ENCODE measurements around the gene MTFP1.
"Not testable (repeated sequence)": the region's sequence is repeated elsewhere in the genome, so short reads cannot be mapped to it uniquely, and the experiment has no call there.

Gene MTFP1

DNA sequence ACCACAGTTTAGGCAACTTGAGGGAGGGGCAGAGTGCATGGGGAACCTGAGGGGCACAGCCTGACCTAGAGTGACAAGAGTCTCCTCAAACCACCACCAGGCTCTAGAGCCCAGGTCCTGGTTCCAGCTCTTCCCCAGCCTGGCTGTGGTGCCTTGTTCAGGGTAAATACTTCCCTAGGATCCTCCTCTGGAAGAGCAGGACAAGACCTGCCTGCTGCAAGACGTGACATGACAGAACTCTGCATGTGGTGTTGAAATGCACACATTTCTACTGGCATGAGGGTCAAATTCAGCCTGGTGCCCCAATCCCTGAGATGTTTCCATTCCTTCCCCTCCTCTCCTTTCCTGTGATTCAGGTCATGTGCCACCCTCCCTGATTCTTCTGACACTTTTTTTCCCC is 25.4 kb upstream of the MTFP1 start:
- Histone ChIP-seq H3K4me2 (ENCODE audit: insufficient read depth, low read length) (0 out of 2 replicates have a peak overlapping the region, but pooled peaks have one; percentile 18), H3K36me3 (ENCODE audit: insufficient read depth, low read length) (peaks cover 38% of the 10 kb centered on the region), H3K9me3 (ENCODE audit: insufficient read depth, low read length, severe bottlenecking) (no peaks in the 10 kb centered on the region), H3K79me2 (ENCODE audit: insufficient read depth, low read length) (peaks cover 64% of the 10 kb centered on the region), H3K9ac (ENCODE audit: low read depth, low read length) (no peak overlapping the region), H3K4me1 (ENCODE audit: insufficient read depth, low read length) (peaks cover 41% of the 10 kb centered on the region), H3K4me3 (ENCODE audit: low read depth in 1 of 2, low read length in 2 of 2) (no peak overlapping the region), H3K27ac (ENCODE audit: low read length) (peak overlapping the region; percentile 30), H2AFZ (ENCODE audit: low read depth, low read length) (no peak overlapping the region), H4K20me1 (ENCODE audit: insufficient read depth, low read length) (peaks cover 29% of the 10 kb centered on the region), H3K27me3 (ENCODE audit: insufficient read depth, low read length, poor library complexity) (no peaks in the 10 kb centered on the region)
- DNase-seq (no peak), ATAC-seq (ENCODE audit: insufficient read depth, low read depth) (no peak)
- no peak for TF ChIP-seq EZH2 (IDR thresholded peaks at IDR 0.05; ENCODE audit: borderline replicate concordance, low read depth, low read length, severe bottlenecking)
- TF ChIP-seq, protein P1, sequence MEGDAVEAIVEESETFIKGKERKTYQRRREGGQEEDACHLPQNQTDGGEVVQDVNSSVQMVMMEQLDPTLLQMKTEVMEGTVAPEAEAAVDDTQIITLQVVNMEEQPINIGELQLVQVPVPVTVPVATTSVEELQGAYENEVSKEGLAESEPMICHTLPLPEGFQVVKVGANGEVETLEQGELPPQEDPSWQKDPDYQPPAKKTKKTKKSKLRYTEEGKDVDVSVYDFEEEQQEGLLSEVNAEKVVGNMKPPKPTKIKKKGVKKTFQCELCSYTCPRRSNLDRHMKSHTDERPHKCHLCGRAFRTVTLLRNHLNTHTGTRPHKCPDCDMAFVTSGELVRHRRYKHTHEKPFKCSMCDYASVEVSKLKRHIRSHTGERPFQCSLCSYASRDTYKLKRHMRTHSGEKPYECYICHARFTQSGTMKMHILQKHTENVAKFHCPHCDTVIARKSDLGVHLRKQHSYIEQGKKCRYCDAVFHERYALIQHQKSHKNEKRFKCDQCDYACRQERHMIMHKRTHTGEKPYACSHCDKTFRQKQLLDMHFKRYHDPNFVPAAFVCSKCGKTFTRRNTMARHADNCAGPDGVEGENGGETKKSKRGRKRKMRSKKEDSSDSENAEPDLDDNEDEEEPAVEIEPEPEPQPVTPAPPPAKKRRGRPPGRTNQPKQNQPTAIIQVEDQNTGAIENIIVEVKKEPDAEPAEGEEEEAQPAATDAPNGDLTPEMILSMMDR (IDR thresholded peaks at IDR 0.05; ENCODE audit: borderline replicate concordance, extremely low read depth, low read length, poor library complexity, severe bottlenecking), result no peak

DNA sequence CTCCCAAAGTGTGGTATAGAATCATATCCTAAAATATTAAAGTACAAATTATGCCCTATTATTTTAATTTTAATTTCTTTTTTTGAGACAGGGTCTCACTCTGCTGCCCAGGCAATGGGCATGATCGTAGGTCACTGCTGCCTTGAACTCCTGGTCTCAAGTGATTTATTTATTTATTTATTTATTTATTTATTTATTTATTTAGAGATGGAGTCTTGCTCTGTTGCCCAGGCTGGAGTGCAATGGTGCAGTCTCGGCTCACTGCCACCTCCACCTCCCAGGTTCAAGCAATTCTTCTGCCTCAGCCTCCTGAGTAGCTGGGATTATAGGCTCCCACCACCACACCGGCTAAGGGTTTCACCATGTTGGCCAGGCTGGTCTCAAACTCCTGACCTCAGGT is 24.5 kb upstream of the MTFP1 start:
- H4K20me1 ChIP-seq (ENCODE audit: insufficient read depth, low read length), result peaks cover 35% of the 10 kb centered on the region
- H3K9ac ChIP-seq (ENCODE audit: low read depth, low read length); DNase-seq; H2AFZ ChIP-seq (ENCODE audit: low read depth, low read length); ATAC-seq (ENCODE audit: insufficient read depth, low read depth); H3K9me3 ChIP-seq (ENCODE audit: insufficient read depth, low read length, severe bottlenecking); H3K4me3 ChIP-seq (ENCODE audit: low read depth in 1 of 2, low read length in 2 of 2); H3K4me2 ChIP-seq (ENCODE audit: insufficient read depth, low read length); H3K27me3 ChIP-seq (ENCODE audit: insufficient read depth, low read length, poor library complexity); H3K27ac ChIP-seq (ENCODE audit: low read length): not testable (repeated sequence)
- H3K4me1 ChIP-seq (ENCODE audit: insufficient read depth, low read length), result peaks cover 38% of the 10 kb centered on the region
- peaks cover 47% of the 10 kb centered on the region for H3K36me3 ChIP-seq (ENCODE audit: insufficient read depth, low read length)
- H3K79me2 ChIP-seq (ENCODE audit: insufficient read depth, low read length), result peaks cover 67% of the 10 kb centered on the region

DNA sequence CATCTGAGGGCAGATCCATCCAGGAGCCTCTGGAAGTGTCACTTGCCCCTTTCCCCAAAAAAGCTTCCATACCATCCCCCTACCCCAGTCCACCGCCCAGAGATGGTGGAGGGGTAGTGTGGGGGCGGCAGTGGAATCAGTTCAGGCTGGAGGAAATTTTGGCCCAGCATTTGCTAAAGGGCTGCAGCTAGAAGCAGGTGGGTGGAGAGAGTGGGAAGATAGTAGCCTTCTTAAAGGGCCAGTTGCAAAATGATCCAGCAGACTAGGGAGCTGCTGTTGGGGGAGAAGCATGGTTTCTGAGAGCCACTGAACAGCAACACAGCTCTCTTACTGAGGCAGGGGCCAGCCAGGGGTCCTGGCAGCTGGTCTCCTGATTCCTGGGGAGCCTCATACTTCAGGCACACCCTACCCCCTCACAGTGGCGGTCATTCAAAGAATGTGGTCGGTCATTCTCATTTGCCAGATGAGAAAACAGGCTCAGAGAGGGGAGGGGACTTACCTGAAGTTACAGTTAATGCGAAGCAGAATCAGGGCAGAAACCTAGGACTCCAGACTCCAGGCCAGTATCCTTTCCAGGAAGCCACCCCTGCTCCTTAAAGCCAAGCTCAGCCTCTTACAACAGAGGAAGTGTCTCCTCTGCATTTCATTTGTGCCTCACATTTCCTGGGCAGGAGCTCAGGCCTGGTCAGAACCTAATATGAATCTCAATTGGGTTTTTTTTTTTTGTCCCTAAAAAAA is 23.4 kb upstream of the MTFP1 start:
- Histone ChIP-seq H3K27ac (ENCODE audit: low read length) (no peak overlapping the region), H3K9ac (ENCODE audit: low read depth, low read length) (no peak overlapping the region), H3K79me2 (ENCODE audit: insufficient read depth, low read length) (peaks cover 55% of the 10 kb centered on the region), H3K9me3 (ENCODE audit: insufficient read depth, low read length, severe bottlenecking) (no peaks in the 10 kb centered on the region), H3K36me3 (ENCODE audit: insufficient read depth, low read length) (peaks cover 58% of the 10 kb centered on the region), H3K4me3 (ENCODE audit: low read depth in 1 of 2, low read length in 2 of 2) (no peak overlapping the region), H4K20me1 (ENCODE audit: insufficient read depth, low read length) (peaks cover 35% of the 10 kb centered on the region), H3K27me3 (ENCODE audit: insufficient read depth, low read length, poor library complexity) (no peaks in the 10 kb centered on the region), H2AFZ (ENCODE audit: low read depth, low read length) (no peak overlapping the region), H3K4me1 (ENCODE audit: insufficient read depth, low read length) (peaks cover 30% of the 10 kb centered on the region), H3K4me2 (ENCODE audit: insufficient read depth, low read length) (no peak overlapping the region)
- ATAC-seq (ENCODE audit: insufficient read depth, low read depth) (no peak), DNase-seq (no peak)
- TF ChIP-seq, protein P1 (IDR thresholded peaks at IDR 0.05; ENCODE audit: borderline replicate concordance, extremely low read depth, low read length, poor library complexity, severe bottlenecking), result no peak
- TF ChIP-seq EZH2 (IDR thresholded peaks at IDR 0.05; ENCODE audit: borderline replicate concordance, low read depth, low read length, severe bottlenecking), result no peak

DNA sequence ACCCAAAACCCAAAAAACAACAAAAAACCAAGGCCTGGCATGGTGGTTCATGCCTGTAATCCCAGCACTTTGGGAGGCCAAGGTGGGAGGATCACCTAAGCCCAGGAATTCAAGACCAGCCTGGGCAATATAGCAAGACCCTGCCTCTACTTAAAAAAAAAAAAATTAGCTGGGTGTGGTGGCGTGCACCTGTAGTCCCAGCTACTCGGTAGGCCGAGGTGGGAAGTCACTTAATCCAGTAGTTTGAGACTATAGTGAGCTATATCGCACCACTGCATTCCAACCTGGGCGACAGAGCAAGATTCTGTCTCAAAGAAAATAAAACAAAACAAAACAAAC is 22.8 kb upstream of the MTFP1 start:
- peaks cover 64% of the 10 kb centered on the region for H3K36me3 ChIP-seq (ENCODE audit: insufficient read depth, low read length)
- H3K9ac ChIP-seq (ENCODE audit: low read depth, low read length); H2AFZ ChIP-seq (ENCODE audit: low read depth, low read length); H3K4me3 ChIP-seq (ENCODE audit: low read depth in 1 of 2, low read length in 2 of 2); H3K4me2 ChIP-seq (ENCODE audit: insufficient read depth, low read length); H3K27ac ChIP-seq (ENCODE audit: low read length); ATAC-seq (ENCODE audit: insufficient read depth, low read depth); DNase-seq; H3K27me3 ChIP-seq (ENCODE audit: insufficient read depth, low read length, poor library complexity); H3K9me3 ChIP-seq (ENCODE audit: insufficient read depth, low read length, severe bottlenecking): not testable (repeated sequence)
- peaks cover 25% of the 10 kb centered on the region for H3K4me1 ChIP-seq (ENCODE audit: insufficient read depth, low read length)
- peaks cover 49% of the 10 kb centered on the region for H3K79me2 ChIP-seq (ENCODE audit: insufficient read depth, low read length)
- peaks cover 35% of the 10 kb centered on the region for H4K20me1 ChIP-seq (ENCODE audit: insufficient read depth, low read length)

All from DND-41 (cell line).